Lower leg skin (tissue), 4 donors: ENCODE data around the gene DHCR7. TPM values are rescaled to one million over a fixed set of nuclear protein-coding genes. Genes with fewer than 3 reads are reported as not detected.

ENCODE experiments used
- DNase-seq, 2 donors: peaks; one replicate each; pipeline ENCODE4 v3.0.0-alpha.2; 2019; ENCODE audit warnings: low spot score in 2 of 2
- H3K4me3 ChIP-seq: fragments of 200-600 bp; sonication (generic); 2 replicates; pipeline ENCODE4 v1.5.1; 2017; ENCODE audit warnings: mild to moderate bottlenecking, low read depth; ENCODE audit not compliant: poor library complexity, severe bottlenecking
- CTCF ChIP-seq, 3 donors: fragments of 450-650 bp; IDR thresholded peaks; one replicate each; pipeline ENCODE4 v1.5.1; 2016; ENCODE audit warnings: antibody characterized with exemption in 3 of 3, mild to moderate bottlenecking in 3 of 3, moderate library complexity in 2 of 3
- POLR2A ChIP-seq, 2 donors: fragments of 450-650 bp; IDR thresholded peaks; one replicate each; pipeline ENCODE4 v1.6.1; 2016 to 2017; ENCODE audit warnings: antibody characterized with exemption in 2 of 2, mild to moderate bottlenecking in 1 of 2, moderate library complexity in 1 of 2
- WGBS, 2 donors: methylation state at CpG; one replicate each; pipeline ENCODE4 v1.1.5; 2018; 5-methylcytosine and 5-hydroxymethylcytosine counted together
- intact Hi-C: fragments of 100-400 bp; cut with DNase I; formaldehyde crosslinking; loops from one replicate; pipeline ENCODE4 v1.15.0; 2023; ENCODE audit warnings: low total_unique reads
- total RNA-seq, 4 donors: library from RNA; depleted of rRNA; stranded (reverse); fragments of >200 nt; gene quantifications; one replicate each; pipeline ENCODE4 v1.1.0, GENCODE V29; 2016

Gene DHCR7
- total RNA-seq, 4 donors from 2014 or later = 45.2 to 142 (median 89.0) TPM

GRCh38 chr11:71474771-71475483, 26.7 kb upstream of the DHCR7 start:
- H3K4me3 ChIP-seq = no peak overlapping the region
- no peak for DNase-seq
- intact Hi-C loops = no loop called here
- no peak for TF ChIP-seq CTCF (IDR thresholded peaks at IDR 0.05)
- no peak for TF ChIP-seq POLR2A (IDR thresholded peaks at IDR 0.05)
- WGBS, 2 donors = 91 to 95% methylated on average over 26 of the region's 26 CpGs

GRCh38 chr11:71474141-71474770, 26.1 kb upstream of the DHCR7 start:
- 93 to 94% methylated on average over 26 of the region's 27 CpGs for WGBS, 2 donors
- DNase-seq = no peak
- TF ChIP-seq POLR2A (IDR thresholded peaks at IDR 0.05) = no peak
- TF ChIP-seq CTCF (IDR thresholded peaks at IDR 0.05) = no peak
- H3K4me3 ChIP-seq = no peak overlapping the region
- intact Hi-C loops = no loop called here

GRCh38 chr11:71473793-71474080, 25.5 kb upstream of the DHCR7 start:
- intact Hi-C loops = no loop called here
- TF ChIP-seq POLR2A (IDR thresholded peaks at IDR 0.05) (no peak), CTCF (IDR thresholded peaks at IDR 0.05) (no peak)
- no peak overlapping the region for H3K4me3 ChIP-seq
- 97 to 98% methylated on average over 14 of the region's 14 CpGs for WGBS, 2 donors
- no peak for DNase-seq

GRCh38 chr11:71472941-71473792, 25.0 kb upstream of the DHCR7 start:
- DNase-seq = no peak
- WGBS, 2 donors = 97% methylated on average over 19 to 33 of the region's 33 CpGs
- no peak overlapping the region for H3K4me3 ChIP-seq
- intact Hi-C loops = no loop called here
- TF ChIP-seq CTCF (IDR thresholded peaks at IDR 0.05) = no peak
- no peak for TF ChIP-seq POLR2A (IDR thresholded peaks at IDR 0.05)

GRCh38 chr11:71472357-71472885, 24.2 kb upstream of the DHCR7 start:
- 79 to 85% methylated on average over 10 of the region's 10 CpGs for WGBS, 2 donors
- H3K4me3 ChIP-seq = no peak overlapping the region
- TF ChIP-seq POLR2A (IDR thresholded peaks at IDR 0.05) = no peak
- TF ChIP-seq CTCF (IDR thresholded peaks at IDR 0.05) = no peak
- DNase-seq = no peak
- intact Hi-C loops = no loop called here
